ENCODE results near the gene FRMD3. TPM values are rescaled to one million over a fixed set of nuclear protein-coding genes. Genes with fewer than 3 reads are reported as not detected.

The FRMD3 gene
- total RNA-seq, 1 experiment from 2014 or later = 1.4 TPM

- POLR2A ChIA-PET = interaction anchor here (0.6 kb wide), 1 partner anchor 475 kb away, joined by 3 read pairs; no protein-coding TSS in a partner anchor
- no peak overlapping the region for H3K4me3 Mint-ChIP-seq
- no peak for DNase-seq (ENCODE audit: low spot score)
- H3K9me3 Mint-ChIP-seq = no peaks in the 10 kb centered on the region
- no peak overlapping the region for H3K27ac Mint-ChIP-seq
- TF ChIP-seq ATF1 (CRISPR knock-in tag; IDR thresholded peaks at IDR 0.05) = no peak
- no peak for TF ChIP-seq GABPB1 (CRISPR knock-in tag; IDR thresholded peaks at IDR 0.05)
- TF ChIP-seq ATF3 (CRISPR knock-in tag; conservative IDR thresholded peaks at IDR 0.05) = no peak
- no peak for TF ChIP-seq PRRX2 (CRISPR knock-in tag; IDR thresholded peaks at IDR 0.05)
- no peak for TF ChIP-seq FOXP1 (CRISPR knock-in tag; IDR thresholded peaks at IDR 0.05; ENCODE audit: borderline replicate concordance)
- TF ChIP-seq GRHL2 (CRISPR knock-in tag; IDR thresholded peaks at IDR 0.05; ENCODE audit: insufficient replicate concordance, severe bottlenecking) = no peak
- no peak for TF ChIP-seq NR3C1 (CRISPR knock-in tag; conservative IDR thresholded peaks at IDR 0.05; ENCODE audit: low read depth)
- CTCF ChIA-PET = interaction anchor here (1.2 to 1.9 kb wide), 2 partner anchors 23 to 138 kb away, joined by 3 to 14 read pairs; no protein-coding TSS in a partner anchor
- no peak for ATAC-seq
- no peaks in the 10 kb centered on the region for H3K27me3 Mint-ChIP-seq (ENCODE audit: low read depth)
- H3K4me1 Mint-ChIP-seq = peaks cover 23% of the 10 kb centered on the region
- no peaks in the 10 kb centered on the region for H3K36me3 Mint-ChIP-seq
Observed at GRCh38 chr9:83196946-83197345, 341.3 kb downstream of the FRMD3 start.

Other genes with a start within 250 kb of the FRMD3 start
- 0.50 to 0.78 TPM (median 0.69 TPM) in 3 replicates for gene IDNK, start 84.7 kb upstream of the FRMD3 start, total RNA-seq (2021)
- gene UBQLN1, start 169.6 kb upstream of the FRMD3 start, total RNA-seq (2021) = 103 to 110 TPM (median 105 TPM) in 3 replicates

Measured in WTC11 (cell line).